ENCODE results near the gene REXO1.

Gene REXO1

DNA sequence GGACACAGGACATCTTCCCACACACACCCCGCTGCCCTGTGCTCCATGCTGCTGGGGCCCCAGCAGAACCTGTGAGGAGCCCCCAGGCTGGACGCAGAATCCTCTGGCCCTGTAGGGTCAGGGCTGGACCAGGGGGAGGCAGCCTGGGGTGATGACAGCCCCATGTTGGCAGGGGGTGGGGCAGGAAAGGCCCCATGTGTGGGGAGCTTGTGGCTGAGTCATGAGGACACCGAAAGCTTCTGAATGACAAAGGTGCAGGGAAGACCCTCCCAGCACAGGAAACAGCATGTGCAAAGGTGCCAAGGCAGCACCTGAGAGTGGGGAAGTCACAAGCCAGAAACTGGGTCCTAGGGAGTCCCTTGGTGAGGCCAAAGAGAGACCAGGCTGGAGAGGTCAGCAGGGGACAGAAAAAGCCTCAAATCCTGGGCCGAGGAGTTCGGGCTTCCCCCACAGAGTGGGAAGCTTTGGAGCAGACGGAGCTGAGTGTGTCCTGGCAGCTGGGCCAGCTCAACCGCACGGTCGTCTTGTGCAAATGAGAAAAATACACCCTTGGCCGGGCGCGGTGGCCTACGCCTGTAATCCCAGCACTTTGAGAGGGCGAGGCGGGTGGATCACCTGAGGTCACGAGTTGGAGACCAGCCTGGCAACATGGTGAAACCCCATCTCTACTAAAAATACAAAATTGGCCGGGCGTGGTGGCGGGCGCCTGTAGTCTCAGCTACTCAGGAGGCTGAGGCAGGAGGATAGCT is 53.7 kb downstream of the REXO1 start:
- no peak for DNase-seq

DNA sequence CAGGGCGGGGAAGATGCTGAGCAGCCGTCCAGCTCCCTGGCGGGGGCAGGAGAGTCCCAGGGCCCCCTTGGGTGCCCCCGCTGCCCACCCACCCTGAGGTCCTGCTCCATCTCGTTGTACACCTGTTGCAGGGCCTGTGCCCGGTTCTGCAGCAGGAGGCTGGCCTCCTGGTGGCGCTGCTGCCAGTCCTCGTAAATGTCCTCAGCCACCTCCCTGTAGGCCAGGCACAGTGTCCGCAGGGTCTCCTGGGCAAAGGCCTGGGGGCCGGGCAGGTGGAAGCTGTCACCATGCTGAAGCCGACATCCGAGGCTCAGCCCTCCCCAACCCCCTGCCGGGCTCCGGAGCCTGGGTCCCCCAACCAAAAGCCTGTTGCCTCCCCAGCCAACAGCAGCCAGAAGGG is 56.4 kb downstream of the REXO1 start:
- no peak for DNase-seq

DNA sequence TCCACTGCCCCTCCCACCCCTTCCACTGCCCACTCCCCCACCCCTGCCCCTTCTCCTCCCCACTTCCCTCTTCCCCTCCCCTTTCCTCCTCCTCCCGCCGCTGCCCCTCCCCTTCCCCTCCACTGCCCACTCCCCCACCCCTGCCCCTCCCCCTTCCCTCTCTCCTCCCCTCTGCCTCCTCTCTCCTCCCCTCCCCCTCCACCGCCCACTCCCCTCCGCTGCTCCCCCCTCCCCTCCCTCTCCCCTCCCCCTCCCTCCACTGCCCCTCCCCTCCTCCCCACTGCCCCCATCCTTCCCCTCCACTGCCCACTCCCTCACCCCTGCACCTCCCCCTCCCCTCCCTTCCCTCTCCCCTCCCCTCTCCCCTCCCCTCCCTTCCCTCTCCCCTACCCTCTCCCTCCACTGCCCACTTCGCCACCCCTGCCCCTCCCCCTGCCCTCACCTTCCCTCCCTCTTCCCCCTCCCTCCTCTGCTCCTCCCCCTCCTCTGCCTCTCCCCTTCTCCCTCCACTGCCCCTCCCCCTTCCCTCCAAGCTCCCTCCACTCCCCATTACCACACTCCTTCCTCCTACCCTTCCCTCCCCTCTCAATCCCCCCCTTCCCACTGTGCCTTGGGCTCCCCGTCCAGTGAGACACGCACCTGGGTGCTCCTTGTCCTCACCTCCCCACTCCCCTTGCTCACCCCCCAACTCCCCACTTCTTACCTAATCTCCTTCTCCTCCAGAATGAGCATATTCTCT is 58.1 kb downstream of the REXO1 start:
- DNase-seq: no peak

DNA sequence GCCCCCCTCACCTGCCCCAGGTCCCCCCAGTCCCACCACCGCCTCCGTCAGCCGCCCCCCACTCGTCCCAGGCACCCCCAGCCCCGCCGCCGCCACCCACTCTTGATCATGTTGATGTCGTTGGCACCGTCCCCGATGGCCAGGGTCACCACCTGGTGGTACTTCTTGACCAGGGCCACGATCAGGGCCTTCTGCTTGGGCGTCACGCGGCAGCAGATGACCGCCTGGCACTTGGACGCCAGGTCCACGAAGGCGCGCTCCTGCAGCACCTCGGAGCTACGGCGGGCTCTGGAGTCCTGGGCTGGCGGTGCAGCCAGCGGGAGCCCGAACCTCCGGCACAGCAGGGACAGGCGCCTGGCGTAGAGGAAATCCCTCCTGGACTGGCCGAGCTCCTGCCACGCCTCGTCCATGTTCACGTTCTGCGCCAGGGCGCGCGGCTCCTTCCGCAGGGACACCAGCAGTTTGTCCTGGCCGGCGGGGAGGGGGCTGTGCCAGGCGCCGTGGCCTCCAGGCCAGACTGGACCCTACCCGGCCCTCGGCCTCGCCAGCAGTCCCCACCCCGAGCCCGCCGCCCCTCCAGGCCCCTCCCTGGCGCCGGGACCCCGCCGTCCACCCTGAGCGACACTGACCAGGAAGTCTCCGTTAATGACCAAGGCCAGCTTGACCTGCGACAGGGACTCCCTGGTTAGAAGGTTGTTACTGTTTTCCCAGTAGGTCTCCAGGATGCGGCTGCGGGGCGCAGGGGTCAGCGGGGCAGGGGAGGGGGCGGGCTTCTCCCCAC is 58.8 kb downstream of the REXO1 start:
- DNase-seq: no peak

DNA sequence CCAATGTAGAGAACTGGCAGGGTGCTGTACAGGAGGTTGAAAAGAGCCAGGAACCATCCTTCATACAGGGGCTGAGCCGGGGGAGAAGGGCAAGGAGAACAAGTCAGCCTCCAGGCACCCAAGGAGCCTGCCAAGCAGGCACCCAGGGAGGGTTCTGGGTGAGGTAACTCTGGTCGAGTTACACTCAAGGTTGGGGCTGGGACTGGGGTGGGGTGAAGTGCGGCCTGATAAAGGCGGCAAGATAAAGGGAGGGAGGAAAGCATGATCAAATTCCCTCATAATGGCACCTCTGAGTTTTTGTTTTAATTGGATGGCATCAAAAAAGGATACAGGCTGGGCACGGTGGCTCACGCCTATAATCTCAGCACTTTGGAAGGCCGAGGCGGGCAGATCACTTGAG is 61.2 kb downstream of the REXO1 start:
- DNase-seq: no peak

DNA sequence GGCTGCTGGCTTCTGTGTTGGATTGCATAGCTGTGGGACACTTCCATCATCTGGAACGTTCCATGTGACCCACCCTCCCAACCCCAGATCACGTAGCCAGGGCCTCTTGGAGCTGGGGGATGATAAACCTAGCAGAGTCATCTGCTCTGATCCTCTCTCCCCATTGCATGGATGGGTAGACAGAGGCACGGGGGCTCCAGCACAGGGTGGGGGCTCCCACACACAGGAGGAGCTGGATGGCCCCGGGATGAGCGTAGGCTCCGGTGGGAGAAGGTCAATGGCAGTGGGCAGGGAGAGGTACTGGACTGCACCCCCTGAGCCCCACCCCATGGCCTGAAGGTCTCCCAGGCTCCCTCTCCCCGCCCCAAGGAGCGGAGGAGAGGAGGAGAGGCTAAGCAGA is 61.6 kb downstream of the REXO1 start:
- DNase-seq: no peak

DNA sequence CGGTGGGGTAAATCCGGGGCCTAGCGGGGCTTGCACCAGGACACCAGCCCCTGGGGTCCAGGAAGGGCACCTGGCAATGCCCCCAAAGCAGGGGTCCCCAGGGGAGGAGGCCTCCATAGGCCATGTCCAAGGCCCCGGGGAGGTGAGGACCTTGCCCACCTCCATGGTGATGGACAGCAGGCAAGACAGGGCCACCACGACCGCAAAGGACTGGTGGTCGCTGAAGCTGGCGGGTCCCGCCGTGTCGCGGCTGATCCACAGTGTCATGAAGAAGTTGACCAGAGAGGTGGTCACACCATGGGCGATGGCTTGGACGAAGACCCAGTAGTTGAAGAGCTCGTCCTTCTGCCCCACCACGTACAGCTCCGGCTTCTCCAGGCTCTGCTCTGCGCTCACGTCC is 63.0 kb downstream of the REXO1 start:
- no peak for DNase-seq

DNA sequence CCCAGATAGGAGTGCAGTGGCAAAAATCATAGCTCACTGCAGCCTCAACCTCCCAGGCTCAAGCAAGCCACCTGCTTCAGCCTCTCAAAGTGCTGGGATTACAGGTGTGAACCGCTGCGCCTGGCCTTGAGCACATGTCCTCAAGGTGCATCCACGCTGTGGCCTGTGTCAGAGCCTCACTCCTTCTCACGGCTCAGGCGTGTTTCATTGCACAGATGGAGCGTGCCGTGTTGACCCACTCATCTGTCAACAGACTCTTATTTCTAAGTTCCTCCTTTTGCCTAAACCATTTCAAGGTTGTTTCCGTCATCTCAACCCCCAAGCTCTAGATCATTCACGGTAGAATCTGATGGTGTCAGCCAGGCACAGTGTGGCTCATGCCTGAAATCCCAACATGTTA is 64.4 kb downstream of the REXO1 start:
- DNase-seq: no peak

DNA sequence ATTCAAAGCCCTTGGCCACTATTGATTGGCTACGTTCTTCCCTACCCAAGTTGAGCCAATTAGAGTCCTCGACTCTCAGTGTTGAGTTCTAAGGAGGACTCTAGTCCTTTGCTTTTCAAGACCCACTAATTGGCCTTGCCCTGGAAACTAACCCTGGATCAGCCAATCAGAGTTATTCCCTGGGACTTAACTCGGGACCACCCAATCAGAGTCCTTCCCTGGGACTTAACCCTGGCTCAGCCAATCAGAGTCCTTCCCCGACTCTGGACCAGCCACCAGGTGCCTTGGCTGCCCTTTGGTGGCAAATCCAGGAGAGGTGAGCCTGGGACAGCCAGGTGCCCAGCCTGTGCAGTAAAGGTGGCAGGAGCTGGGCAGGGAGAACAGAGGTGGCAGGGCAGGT is 64.9 kb downstream of the REXO1 start:
- DNase-seq: no peak

DNA sequence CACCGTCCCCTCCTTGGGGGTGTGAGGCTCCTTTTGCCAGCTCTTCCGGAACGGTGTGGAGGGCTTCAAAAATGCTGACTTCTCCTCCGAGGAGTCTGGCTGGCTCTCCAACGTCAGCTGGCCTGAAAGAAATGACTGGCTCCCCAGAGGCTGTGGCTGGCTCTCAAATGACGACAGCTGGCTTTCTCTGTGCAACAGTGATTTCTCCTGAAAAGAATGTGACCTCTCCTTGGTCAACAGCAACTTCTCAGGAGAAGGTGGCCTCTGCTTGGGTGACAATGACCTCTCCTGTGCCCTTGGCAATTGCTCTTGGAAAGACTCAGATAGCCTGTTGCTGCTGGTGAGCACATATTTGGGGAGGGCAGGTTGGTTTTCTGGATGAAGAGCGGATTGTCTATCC is 65.8 kb downstream of the REXO1 start:
- no peak for DNase-seq

DNA sequence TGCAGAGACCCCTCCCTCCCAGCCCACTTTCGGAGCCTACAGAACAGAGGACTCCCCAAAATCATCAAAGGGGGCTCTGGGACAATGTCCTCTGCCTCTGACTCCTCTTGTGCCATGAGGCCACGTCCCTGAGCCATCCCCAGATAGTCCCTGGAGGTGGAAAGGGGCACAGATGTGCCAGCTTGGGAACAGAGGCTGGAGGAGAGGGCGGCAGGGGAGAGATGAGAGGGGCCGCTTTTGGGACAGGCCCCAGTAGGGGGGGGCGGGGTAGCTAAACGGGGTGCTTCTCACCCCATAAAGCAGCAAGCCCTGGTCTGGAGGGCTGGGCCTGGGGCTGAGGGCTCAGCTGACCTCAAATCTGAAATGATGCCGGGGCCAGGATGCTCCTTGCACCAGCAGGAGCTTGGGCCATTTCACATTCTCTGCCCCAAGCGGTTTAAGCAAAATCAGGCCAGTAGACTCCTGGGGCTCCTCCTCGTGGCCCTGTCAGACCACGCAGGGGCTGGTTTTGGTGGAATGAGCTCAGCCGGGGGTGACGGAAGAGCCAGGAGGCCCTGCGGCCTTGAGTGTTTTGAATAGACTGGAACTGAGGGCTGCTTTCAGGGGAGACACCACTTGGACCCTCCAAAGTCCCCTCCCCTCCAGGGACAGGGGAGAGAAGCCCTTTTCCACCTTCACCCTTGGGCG is 67.9 kb downstream of the REXO1 start:
- DNase-seq: no peak

DNA sequence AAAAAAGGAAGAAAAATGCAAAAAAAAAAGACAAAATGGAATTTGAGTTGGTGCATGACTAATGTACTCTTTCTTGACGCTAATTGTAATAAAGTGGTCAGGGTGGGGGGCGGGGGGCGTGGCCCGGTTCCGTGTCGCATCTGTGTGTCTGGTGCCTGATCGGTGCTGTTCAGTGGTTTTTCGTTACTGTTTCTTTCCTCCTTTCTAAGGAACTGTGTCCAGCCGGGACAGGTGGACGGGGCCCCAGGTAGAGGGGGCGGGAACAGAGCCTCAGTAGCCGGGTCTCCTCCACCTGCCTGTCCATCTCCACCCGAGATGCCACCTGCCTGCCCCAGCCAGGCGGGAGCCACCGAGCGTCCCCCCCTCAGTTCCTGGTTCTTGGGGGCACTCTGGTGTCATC is 68.7 kb downstream of the REXO1 start:
- no peak for DNase-seq

DNA sequence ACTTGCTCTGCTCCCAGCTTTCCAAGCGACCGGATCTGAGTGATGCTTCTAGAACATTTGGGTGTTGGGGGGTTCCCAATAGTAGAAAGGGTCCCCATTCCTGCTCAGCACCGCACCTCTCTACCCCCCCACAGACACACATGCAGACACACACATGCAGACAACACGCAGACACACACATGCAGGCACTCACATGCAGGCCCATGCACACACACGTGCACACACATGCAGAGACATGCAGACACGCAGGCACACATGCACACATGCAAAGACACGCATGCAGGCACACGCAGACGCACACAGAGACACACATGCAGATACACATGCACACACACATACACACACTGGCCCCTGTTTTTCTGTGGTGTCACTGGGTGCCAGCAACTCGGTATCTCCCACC is 71.1 kb downstream of the REXO1 start:
- no peak for DNase-seq

DNA sequence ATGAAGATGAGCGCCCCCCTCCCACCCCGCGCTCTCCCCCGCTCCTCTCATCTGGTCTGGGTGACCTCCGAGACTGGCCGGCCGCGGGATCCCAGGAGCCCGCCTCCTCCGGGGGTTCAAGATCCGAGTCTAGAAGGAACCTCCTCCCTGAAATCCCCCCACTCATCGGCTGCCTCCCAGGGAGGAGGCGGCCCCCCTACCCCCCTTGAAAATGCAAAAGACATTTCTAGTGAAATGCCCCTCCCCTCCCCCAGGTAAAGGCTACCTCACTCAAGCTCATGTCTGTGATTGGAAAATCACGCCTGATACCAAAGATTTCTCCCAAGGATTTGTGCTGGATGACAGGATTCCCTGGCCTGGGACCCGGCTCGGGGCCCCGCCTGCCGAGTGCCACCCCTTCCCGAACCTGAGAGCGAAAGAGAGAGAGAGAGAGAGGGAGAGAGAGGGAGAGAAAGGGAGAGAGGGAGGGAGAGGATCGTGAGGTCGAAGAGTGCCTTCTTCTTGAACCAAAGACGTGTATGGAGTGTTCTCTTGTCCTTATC is 71.6 kb downstream of the REXO1 start:
- DNase-seq: no peak

DNA sequence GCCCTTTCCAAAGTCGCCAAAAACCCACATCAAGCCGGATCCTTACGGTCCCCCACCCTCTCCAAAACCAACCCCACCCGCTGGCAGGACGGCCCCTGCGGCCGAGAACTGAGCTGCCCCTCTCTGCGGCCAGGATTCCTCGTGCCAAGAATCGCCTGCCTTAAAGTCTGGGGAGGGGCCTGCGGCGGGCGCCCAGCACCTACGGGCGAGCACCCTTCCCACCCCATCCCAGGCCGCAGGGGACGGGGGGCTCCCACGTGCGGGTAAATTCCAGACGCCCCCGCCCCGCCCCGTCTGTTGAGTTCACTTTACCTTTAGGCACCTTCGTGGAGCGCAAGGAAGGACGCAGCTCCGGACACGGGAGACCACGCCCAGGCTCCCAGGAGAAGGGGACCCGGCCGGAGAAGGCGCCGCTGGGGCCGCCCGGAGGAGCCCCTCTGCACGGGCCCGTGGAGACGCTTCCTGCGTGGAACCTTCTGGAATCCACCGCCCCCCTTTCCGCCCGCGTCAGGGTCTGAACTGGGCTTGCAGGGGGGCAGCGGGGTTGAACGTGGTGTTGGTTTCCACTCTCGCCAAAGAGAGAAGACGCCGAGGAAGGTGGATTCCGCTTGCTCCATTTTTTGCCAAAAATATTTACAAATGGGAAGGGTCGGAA is 72.2 kb downstream of the REXO1 start:
- DNase-seq: no peak

DNA sequence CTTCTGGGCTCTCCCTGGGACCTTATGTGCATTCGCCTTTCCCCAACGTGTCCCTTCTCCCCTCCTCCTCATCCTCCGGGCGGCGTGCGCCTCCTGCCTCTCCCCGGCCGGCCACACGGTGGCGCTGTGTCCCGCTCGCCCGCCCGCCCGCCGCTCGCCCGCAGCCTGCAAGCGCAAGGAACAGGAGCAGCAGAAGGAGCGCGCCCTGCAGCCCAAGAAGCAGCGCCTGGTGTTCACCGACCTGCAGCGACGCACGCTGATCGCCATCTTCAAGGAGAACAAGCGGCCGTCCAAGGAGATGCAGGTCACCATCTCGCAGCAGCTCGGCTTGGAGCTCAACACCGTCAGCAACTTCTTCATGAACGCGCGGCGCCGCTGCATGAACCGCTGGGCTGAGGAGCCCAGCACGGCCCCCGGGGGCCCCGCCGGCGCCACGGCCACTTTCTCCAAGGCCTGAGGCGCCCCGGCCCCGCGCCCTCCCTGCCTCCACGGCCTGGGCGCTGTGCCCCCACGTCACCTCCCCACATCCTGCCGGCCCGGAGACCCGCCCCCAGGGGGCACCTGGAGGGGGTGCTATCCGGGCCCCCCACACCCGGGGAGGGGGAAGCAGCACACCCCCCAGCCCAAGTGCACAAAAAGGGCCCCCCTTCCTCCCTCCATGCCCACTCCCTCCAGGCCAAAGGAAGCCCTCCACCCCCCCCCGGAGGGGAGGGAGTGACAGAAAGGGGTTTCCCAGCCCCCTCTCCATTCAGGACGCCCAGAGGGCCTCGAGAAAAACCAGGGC is 73.1 kb downstream of the REXO1 start:
- no peak for DNase-seq

DNA sequence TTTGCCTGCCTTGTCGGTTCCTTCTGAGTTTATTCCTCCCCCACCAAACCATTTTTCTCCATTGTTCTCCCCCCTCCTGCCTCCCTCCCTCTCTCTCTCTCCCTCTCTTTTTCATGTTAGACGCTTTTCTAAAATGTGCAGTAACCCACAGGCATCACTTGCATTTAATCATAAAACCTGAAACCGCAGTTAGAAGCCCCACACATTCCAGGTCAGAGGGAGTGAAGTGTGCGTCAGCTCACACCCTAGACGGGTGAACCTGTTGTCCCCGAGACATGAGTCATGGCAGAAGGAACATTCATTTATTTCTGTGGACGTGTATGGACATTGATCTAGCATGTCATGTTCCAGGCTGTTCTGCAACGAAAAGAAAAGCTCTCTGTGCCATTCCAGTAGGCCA is 75.1 kb downstream of the REXO1 start:
- DNase-seq: no peak

DNA sequence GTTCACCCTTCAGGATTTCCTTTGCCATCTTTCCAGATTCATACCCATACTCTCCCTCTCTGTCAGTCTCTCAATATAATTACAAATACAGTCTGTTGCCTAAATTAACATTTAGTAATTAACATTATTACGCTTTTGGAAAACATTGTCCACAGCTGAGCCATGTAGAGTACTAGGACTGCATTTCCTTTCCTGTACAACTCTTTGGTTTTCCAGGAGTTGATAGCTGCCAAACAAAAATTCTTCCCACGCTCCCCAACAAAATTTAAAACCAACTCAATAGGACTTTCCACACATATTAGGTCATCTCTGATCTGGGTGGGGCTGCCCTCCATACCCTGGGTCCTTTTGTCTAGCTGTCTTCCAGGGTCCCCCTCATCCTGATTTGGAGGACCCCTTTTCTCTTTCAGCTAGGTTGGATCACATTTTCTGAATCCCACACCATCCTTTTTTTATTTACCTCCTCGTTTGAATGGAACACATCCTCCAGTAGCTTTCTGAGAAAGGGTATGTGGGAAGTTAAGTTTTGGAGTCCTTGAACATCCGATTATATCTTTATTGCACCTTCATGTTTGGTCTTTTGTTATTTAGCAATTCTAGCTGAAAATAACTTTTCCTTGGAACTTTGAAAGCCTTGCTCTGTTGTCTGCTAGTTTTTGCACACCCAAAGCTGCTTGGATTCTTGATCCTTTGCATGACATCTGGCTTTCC is 77.3 kb downstream of the REXO1 start:
- DNase-seq: no peak

DNA sequence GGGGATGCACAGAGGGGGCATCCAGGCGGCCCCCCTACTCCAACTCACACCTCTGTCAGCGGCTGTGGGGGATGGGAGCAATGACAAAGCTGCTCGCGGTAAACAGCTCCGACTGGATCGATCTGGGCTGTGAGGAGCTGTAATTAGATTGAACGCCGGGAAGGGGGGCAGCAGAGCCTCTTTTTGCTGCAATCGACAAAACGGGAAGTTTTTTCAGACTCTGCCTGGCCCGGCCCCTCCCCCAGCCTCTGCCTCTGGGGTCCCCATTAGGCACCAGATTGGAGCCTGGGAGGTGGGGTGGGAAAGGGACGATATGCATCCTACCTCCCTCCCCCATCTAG is 78.7 kb downstream of the REXO1 start:
- no peak for DNase-seq
